ENCODE results near the gene TMEM240.
"Not testable (repeated sequence)": the region's sequence is repeated elsewhere in the genome, so short reads cannot be mapped to it uniquely, and the experiment has no call there.

Gene TMEM240

GRCh38 chr1:1494311-1494710, 46.1 kb downstream of the TMEM240 start:
- not testable (repeated sequence) for DNase-seq (ENCODE audit: low spot score)

- no peak for DNase-seq (ENCODE audit: low spot score)
These were observed 48.8 kb downstream of the TMEM240 start for GRCh38 chr1:1491601-1492000.

GRCh38 chr1:1490633-1491230, 49.7 kb downstream of the TMEM240 start:
- no peak for DNase-seq (ENCODE audit: low spot score)

- no peak for DNase-seq (ENCODE audit: low spot score)
These were observed 50.6 kb downstream of the TMEM240 start for GRCh38 chr1:1489861-1490260.

- no peak for DNase-seq (ENCODE audit: low spot score)
These were observed 51.2 kb downstream of the TMEM240 start for GRCh38 chr1:1489231-1489630.

GRCh38 chr1:1487701-1488100, 52.7 kb downstream of the TMEM240 start:
- DNase-seq (ENCODE audit: low spot score): no peak

GRCh38 chr1:1485755-1486317, 54.6 kb downstream of the TMEM240 start:
- DNase-seq (ENCODE audit: low spot score): not testable (repeated sequence)

- DNase-seq (ENCODE audit: low spot score): not testable (repeated sequence)
These were observed 55.3 kb downstream of the TMEM240 start for GRCh38 chr1:1484976-1485750.

All from pons (tissue), 1 donor.